GM19395 (cell line): ENCODE measurements around the gene CACNG8.
"Not testable (repeated sequence)": the region's sequence is repeated elsewhere in the genome, so short reads cannot be mapped to it uniquely, and the experiment has no call there.

Experiments used
- ATAC-seq: cut with Tn5 transposase; IDR thresholded peaks from one replicate; pipeline ENCODE4 v1.9.1; 2021; ENCODE audit warnings: mild to moderate bottlenecking, moderate library complexity; ENCODE audit not compliant: unreplicated experiment

CACNG8 gene

DNA sequence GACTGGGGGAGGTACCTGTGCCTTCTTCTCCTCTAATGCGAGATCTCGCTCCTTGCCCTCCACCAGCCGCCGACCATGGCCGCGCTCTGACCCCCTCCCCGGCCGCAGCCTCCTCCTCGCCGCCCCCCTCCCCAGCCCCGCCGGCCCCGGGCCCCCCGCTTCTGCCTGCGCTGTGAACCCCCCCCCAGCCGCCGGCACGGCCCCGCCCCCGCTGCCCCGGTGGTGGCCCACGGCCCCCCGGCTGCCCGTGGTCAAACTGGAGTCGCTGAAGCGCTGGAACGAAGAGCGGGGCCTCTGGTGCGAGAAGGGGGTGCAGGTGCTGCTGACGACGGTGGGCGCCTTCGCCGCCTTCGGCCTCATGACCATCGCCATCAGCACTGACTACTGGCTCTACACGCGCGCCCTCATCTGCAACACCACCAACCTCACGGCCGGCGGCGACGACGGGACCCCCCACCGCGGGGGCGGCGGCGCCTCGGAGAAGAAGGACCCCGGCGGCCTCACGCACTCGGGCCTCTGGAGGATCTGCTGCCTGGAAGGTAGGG lies at the start of gene CACNG8:
Gene CACNG8, plus strand, starts transcription at position 51 of the 545 bp plus-strand sequence.
- ATAC-seq: no peak

- no peak for ATAC-seq
Observed at GRCh38 chr19:53915000-53915399, 47.7 kb upstream of the CACNG8 start.

- no peak for ATAC-seq
Observed at GRCh38 chr19:53916004-53916403, 46.7 kb upstream of the CACNG8 start.

DNA sequence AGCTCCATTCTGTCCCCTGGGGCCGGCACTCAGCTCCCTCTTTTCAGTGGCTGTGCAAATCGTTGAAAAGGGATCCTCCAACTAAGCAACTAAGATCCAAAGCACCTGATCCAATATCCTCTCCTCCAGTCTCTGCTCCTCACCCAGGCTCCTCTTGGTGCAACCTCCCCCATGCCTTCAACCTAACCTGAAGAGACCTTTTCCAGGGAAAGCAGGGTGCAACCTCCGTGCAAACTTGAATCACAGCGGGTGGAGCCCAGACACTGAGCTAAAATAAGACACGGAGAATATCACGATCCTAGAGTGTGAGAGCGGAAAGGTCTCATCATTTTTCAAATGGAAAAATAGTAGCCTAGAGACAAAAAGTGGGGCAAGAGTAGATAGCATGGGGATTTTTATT lies 45.4 kb upstream of the CACNG8 start:
- ATAC-seq: no peak

DNA sequence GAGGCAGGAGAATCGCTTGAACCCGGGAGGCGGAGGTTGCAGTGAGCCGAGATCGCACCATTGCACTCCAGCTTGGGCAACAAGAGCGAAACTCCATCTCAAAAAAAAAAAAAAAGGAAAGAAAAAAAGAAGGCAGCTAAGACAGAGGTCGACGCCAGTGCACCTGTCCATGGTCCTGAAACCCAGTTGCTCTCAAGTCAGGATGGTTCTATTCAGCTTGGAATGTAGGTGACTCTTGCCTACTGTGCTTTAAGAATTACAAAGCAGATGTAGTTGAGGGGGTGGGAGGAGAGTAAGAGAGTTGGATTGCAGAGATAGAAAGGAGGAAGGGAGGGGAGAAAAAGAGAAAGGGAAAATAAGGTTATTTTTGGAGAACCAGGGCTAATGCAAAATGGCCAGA lies 35.0 kb upstream of the CACNG8 start:
- no peak for ATAC-seq

GRCh38 chr19:53936029-53936428 lies 26.7 kb upstream of the CACNG8 start:
- ATAC-seq: no peak

DNA sequence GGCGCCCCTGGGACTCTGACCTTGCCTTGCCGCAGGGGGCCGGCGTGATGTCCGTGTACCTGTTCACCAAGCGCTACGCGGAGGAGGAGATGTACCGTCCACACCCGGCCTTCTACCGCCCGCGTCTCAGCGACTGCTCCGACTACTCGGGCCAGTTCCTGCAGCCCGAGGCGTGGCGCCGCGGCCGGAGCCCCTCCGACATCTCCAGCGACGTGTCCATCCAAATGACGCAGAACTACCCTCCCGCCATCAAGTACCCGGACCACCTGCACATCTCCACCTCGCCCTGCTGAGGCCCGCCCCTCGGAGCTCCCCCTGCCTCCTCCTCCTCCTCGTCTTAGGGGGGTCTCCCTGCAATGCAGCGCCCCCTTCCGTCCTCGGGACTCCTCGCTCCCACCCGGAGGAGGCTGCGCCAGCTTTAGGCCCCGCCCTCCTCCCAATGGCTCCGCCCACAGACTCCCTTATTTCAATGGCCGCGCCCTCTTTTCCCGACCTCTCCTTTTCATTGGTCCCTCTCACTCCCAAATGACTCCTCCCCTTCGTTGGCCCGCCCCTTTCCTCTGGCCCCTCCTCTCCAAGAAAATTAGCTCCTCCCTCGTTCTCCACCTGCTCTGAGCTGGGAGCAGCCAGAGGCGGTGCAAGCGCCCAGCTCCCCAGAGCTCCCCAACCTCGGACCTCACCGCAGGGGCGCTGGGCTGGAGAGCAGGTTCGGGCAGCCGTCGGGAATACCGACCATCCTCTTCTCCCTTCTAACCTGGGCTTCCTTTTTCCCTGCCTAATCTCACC lies 20.5 kb upstream of the CACNG8 start:
- ATAC-seq: no peak

DNA sequence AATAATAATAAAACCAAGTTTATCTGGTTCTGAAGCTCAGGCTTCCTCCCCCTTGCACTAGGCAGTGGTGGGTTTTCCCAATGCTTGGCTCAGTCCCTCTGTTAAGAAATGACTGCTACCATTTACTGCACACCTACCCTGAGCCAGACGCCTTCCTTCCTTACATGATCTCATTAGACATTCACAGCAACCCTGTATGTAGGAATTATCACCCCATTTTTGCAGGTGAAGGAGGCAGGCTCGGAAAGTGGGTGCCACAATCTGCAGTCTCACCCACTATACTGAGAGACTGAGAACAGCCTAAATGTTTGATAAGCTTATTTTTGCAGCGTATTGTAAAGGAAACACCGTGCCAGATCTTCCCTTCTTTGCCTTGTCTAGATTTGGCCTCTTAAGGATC lies 18.3 kb upstream of the CACNG8 start:
- no peak for ATAC-seq

GRCh38 chr19:53944933-53945332 lies 17.8 kb upstream of the CACNG8 start:
- no peak for ATAC-seq

DNA sequence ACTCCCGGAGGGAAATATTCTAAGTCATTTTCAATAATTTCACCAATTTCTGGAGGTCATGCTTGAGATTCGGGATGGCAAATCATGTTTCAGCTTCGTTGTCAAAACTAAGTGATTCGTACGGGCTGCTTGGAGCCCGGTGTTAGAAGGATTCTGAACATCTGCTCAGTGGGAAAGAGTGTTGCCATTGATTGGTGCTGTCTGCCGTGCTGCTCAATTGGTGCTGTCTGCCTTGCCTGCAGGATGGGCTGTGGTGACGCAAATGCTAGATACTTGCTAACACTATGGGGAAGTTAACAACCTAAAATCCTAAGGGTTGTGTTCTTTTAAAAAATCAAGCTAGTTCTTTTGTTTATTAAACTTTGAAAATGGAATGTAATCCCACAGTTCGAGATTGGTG lies 17.3 kb upstream of the CACNG8 start:
- no peak for ATAC-seq

GRCh38 chr19:53945998-53946397 lies 16.7 kb upstream of the CACNG8 start:
- ATAC-seq: no peak

DNA sequence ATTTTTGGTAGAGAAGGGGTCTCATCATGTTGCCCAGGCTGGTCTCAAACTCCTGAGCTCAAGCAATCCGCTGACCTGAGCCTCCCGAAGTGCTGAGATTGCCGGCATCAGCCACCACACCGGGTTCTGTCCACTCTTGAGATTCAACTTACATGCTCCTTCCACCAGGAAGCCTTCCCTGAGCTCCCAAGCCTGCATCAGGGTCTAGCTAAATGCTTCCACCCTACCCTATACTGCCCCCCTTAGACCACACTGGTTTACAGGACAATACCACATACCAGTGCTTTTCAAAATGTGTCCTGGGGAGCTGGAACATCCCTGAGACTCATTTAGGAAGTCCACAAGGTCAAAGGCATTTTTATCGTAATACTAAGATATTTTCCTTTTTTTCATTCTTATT lies 15.1 kb upstream of the CACNG8 start:
- ATAC-seq: no peak

- not testable (repeated sequence) for ATAC-seq
Observed at GRCh38 chr19:53948611-53949010, 14.1 kb upstream of the CACNG8 start.

DNA sequence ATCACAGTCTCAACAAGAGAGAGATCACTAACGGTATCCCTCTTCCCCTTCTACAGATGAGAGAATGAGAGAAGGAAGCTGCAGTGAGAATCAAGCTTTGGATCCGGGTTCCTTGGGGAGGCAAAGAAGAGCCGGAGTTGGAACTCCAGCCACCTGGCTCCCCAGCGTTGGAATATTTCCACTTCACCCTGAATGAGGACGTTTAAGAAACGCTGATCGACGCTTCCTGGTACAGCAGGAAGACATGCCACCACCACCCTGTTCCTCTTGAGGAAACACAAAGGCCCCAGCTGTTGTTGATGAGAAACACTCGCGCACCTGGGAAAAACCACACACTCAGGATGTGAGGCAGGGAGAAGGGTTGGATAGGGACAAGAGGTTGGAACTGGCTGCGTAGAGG lies 11.3 kb upstream of the CACNG8 start:
- ATAC-seq: no peak

- ATAC-seq: no peak
Observed at GRCh38 chr19:53951947-53952346, 10.8 kb upstream of the CACNG8 start.

GRCh38 chr19:53953383-53953782 lies 9.4 kb upstream of the CACNG8 start:
- ATAC-seq: no peak

- no peak for ATAC-seq
Observed at GRCh38 chr19:53957448-53958167, 5.1 kb upstream of the CACNG8 start.

- no peak for ATAC-seq
Observed at GRCh38 chr19:53958168-53958571, 4.6 kb upstream of the CACNG8 start.

GRCh38 chr19:53958823-53959757 lies 3.6 kb upstream of the CACNG8 start:
- ATAC-seq: no peak

DNA sequence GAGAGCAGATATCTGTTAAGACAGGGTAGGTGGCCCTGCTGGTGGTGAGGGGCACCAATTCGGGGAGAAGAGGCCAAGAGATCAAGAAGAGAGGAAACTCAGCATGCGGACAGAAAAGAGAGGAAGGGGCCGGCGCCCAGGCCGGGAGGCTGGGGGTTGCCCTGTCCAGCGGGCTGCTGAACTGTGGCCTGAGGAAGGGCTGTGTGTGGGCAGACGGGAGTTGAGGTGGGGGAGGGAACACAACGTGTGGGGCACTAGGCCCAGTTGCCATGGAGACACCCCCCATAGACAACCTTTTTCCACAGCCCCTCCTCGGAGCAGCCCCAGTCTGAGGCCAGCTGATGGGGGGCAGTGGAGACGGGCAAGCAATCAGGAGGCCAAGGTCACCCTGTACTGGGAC lies 2.5 kb upstream of the CACNG8 start:
- ATAC-seq: no peak

GRCh38 chr19:53960886-53961285 lies 1.9 kb upstream of the CACNG8 start:
- no peak for ATAC-seq
